ENCODE results near the gene PHOSPHO2. TPM values are rescaled to one million over a fixed set of nuclear protein-coding genes. Genes with fewer than 3 reads are reported as not detected.

Gene PHOSPHO2
- total RNA-seq, 4 donors from 2014 or later: 3.5 to 5.6 (median 4.4) TPM

- TF ChIP-seq EP300 (IDR thresholded peaks at IDR 0.05) (no peak), POLR2AphosphoS5 (IDR thresholded peaks at IDR 0.05) (no peak), POLR2A (IDR thresholded peaks at IDR 0.05) (no peak), CTCF (IDR thresholded peaks at IDR 0.05) (no peak)
- Histone ChIP-seq H3K27me3 (no peaks in the 10 kb centered on the region), H3K4me3 (no peak overlapping the region), H3K36me3 (no peaks in the 10 kb centered on the region), H3K27ac (no peak overlapping the region), H3K4me1 (no peaks in the 10 kb centered on the region), H3K9me3 (no peaks in the 10 kb centered on the region)
- DNase-seq (ENCODE audit: low spot score in 2 of 2): no peak
- 79% methylated on average over 5 of the region's 5 CpGs for WGBS
These were observed 32.8 kb downstream of the PHOSPHO2 start for GRCh38 chr2:169727065-169727464.

GRCh38 chr2:169729274-169729605 is 35.0 kb downstream of the PHOSPHO2 start:
- Histone ChIP-seq H3K4me1 (peaks cover 5% of the 10 kb centered on the region), H3K27me3 (no peaks in the 10 kb centered on the region), H3K4me3 (no peak overlapping the region), H3K27ac (no peak overlapping the region), H3K9me3 (no peaks in the 10 kb centered on the region), H3K36me3 (no peaks in the 10 kb centered on the region)
- no peak for DNase-seq (ENCODE audit: low spot score in 2 of 2)
- WGBS: 96% methylated on average over 1 of the region's 1 CpG
- TF ChIP-seq POLR2A (IDR thresholded peaks at IDR 0.05) (no peak), EP300 (IDR thresholded peaks at IDR 0.05) (no peak), CTCF (IDR thresholded peaks at IDR 0.05) (no peak), POLR2AphosphoS5 (IDR thresholded peaks at IDR 0.05) (no peak)

GRCh38 chr2:169732075-169732474 is 37.8 kb downstream of the PHOSPHO2 start:
- H3K36me3 ChIP-seq: no peaks in the 10 kb centered on the region
- peaks cover 8% of the 10 kb centered on the region for H3K4me1 ChIP-seq
- no peaks in the 10 kb centered on the region for H3K9me3 ChIP-seq
- no peak overlapping the region for H3K27ac ChIP-seq
- DNase-seq (ENCODE audit: low spot score in 2 of 2): no peak
- H3K27me3 ChIP-seq: no peaks in the 10 kb centered on the region
- WGBS: 56% methylated on average over 5 of the region's 5 CpGs
- no peak for TF ChIP-seq POLR2A (IDR thresholded peaks at IDR 0.05)
- TF ChIP-seq CTCF (IDR thresholded peaks at IDR 0.05): no peak
- no peak for TF ChIP-seq EP300 (IDR thresholded peaks at IDR 0.05)
- TF ChIP-seq POLR2AphosphoS5 (IDR thresholded peaks at IDR 0.05): no peak
- no peak overlapping the region for H3K4me3 ChIP-seq

GRCh38 chr2:169732583-169733358 is 38.5 kb downstream of the PHOSPHO2 start:
- peak overlapping the region; percentile 74 for H3K4me3 ChIP-seq
- no peak overlapping the region for H3K27ac ChIP-seq

More at GRCh38 chr2:169732583-169733358, 38.5 kb downstream of the PHOSPHO2 start:
- TF ChIP-seq POLR2AphosphoS5 (IDR thresholded peaks at IDR 0.05) (no peak), EP300 (IDR thresholded peaks at IDR 0.05) (no peak), POLR2A (IDR thresholded peaks at IDR 0.05) (no peak), CTCF (IDR thresholded peaks at IDR 0.05) (no peak)
- Histone ChIP-seq H3K9me3 (no peaks in the 10 kb centered on the region), H3K36me3 (no peaks in the 10 kb centered on the region), H3K27me3 (no peaks in the 10 kb centered on the region), H3K4me1 (peaks cover 8% of the 10 kb centered on the region)
- DNase-seq (ENCODE audit: low spot score in 2 of 2): no peak
- 64% methylated on average over 13 of the region's 13 CpGs for WGBS

Measured in suprapubic skin (tissue), 4 donors.